Esophagus mucosa (tissue), 1 donor: ENCODE data around the gene UGT1A7. TPM values are rescaled to one million over a fixed set of nuclear protein-coding genes. Genes with fewer than 3 reads are reported as not detected.

Experiments
- ATAC-seq: fragments of 200-7000 bp; cut with Tn5 transposase; one replicate; pipeline ENCODE4 v1.9.1; 2020
- total RNA-seq: library from RNA; stranded (reverse); gene quantifications from one replicate; pipeline ENCODE4 v1.2.4, GENCODE V29; 2023
- donor health status: DM: yes; HTN: yes; CAD: no.

UGT1A7 gene
- total RNA-seq, 1 donor from 2014 or later, result 13.9 TPM

- ATAC-seq, result no peak
Observed at GRCh38 chr2:233819884-233820773, 138.4 kb downstream of the UGT1A7 start.

- no peak for ATAC-seq
Observed at GRCh38 chr2:233820774-233821105, 139.0 kb downstream of the UGT1A7 start.

GRCh38 chr2:233821196-233821595 is 139.5 kb downstream of the UGT1A7 start:
- no peak for ATAC-seq

- ATAC-seq, result no peak
Observed at GRCh38 chr2:233821709-233822100, 140.0 kb downstream of the UGT1A7 start.

DNA sequence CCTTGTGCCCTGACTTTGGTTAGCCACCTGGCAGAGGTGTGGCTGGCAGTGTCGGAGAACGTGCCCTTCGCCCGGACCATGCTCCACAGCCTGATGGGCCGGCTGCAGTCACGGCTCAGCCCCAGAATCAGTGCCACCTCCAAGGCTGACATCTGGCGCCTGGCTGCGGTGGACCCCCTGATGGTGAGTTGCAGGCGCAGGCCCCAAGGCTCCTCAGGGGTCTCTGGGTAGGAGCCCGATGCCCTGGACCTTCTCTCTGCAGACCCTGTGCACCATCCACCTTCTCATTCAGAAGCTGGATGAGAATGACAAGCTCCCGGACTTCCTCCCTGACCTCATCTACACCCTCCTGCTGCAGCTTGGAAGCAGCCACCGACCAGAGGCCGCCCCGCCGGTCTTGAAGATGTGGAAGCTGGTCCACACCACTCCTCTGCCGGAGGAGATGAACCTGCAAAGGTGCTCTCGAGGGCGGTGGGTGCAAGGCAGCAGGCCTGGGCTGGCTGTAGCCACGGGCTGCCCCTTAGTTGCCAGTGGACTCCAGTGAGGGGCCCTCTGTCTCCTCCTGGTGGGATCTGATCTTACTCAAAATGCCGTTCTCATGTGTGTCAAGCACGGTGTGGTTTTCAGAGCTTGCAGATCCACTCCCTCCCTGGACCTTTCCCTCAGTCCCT is 140.5 kb downstream of the UGT1A7 start:
- no peak for ATAC-seq

Other genes starting within 250 kb of the UGT1A7 start
- gene USP40, start 115.1 kb upstream of the UGT1A7 start, total RNA-seq, result 28.6 TPM
- gene UGT1A8, start 64.3 kb upstream of the UGT1A7 start, total RNA-seq, result 0.16 TPM
- gene UGT1A10, start 45.5 kb upstream of the UGT1A7 start, total RNA-seq, result 6.9 TPM
- 0.08 TPM for gene UGT1A9, start 10.0 kb upstream of the UGT1A7 start, total RNA-seq
- gene UGT1A6, start 11.0 kb downstream of the UGT1A7 start, total RNA-seq, result 11.2 TPM
- gene UGT1A5, start 31.0 kb downstream of the UGT1A7 start, total RNA-seq, result 0.68 TPM
- gene UGT1A4, start 36.8 kb downstream of the UGT1A7 start, total RNA-seq, result 0.80 TPM
- 0.28 TPM for gene UGT1A3, start 47.1 kb downstream of the UGT1A7 start, total RNA-seq
- gene UGT1A1, start 78.4 kb downstream of the UGT1A7 start, total RNA-seq, result 0.56 TPM
- 0.52 TPM for gene MROH2A, start 96.4 kb downstream of the UGT1A7 start, total RNA-seq
- gene HJURP, start 172.6 kb downstream of the UGT1A7 start, total RNA-seq, result 9.4 TPM
- not detected for gene TRPM8, start 235.5 kb downstream of the UGT1A7 start, total RNA-seq